H4 (cell line): ENCODE data around the gene FBXW4. TPM values are rescaled to one million over a fixed set of nuclear protein-coding genes. Genes with fewer than 3 reads are reported as not detected.
"Not testable (repeated sequence)": the region's sequence is repeated elsewhere in the genome, so short reads cannot be mapped to it uniquely, and the experiment has no call there.

ENCODE experiments used
- DNase-seq: peaks from one replicate; pipeline ENCODE4 v3.0.0-alpha.2; 2015; ENCODE audit warnings: low spot score
- total RNA-seq: library from RNA; depleted of rRNA; stranded (reverse); fragments of >200 nt; shearing (Covaris generic); gene quantifications from 2 replicates; pipeline ENCODE4 v1.2.3, GENCODE V29; 2014

The FBXW4 gene
- total RNA-seq, 1 experiment from 2014 or later = 7.7 TPM

- DNase-seq = no peak
These were observed 41.4 kb downstream of the FBXW4 start for GRCh38 chr10:101653536-101653935.

DNA sequence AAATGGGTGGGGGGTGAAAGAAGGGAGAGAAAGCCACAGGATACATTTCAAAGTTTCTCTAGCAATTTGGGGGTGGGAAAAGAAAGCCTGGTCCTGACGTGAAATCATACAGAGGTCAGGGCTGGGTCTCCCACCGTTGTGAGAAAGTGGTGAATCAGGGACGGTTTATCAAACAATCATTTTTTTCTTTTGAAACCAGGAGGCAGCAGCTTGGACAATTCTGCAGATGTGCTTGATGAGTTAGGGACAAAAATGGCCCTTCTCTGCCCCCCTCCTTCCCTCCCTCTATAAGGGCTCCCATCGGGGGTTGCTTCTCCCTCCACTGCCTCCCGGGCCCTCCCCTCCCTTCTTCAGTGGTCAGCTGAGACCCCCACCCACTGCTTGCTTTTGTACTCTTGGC, 43.6 kb downstream of the FBXW4 start:
- DNase-seq = no peak

DNA sequence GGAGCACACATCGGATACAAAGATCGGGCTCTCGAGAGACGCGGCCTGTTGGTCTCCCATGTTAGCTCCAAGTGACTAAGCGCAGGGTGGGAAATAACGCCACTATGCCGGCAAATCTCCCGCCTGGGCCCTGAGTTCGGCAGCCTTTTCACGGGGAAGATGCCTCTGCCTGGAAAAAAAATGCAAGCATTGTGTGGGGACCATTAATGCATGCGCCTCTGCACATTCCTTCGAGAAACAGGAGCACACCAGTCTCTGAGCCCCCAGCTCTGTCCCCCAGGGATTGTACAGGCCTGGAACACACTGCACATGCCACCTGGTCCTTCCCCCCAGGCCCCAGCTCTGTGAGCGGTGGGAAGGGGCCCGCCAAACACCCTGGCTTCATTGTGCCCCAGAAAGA, 44.1 kb downstream of the FBXW4 start:
- DNase-seq = no peak

- DNase-seq = no peak
These were observed 45.4 kb downstream of the FBXW4 start for GRCh38 chr10:101649525-101650085.

- DNase-seq = no peak
These were observed 47.7 kb downstream of the FBXW4 start for GRCh38 chr10:101647255-101647654.

- DNase-seq = no peak
These were observed 48.6 kb downstream of the FBXW4 start for GRCh38 chr10:101646364-101646763.

DNA sequence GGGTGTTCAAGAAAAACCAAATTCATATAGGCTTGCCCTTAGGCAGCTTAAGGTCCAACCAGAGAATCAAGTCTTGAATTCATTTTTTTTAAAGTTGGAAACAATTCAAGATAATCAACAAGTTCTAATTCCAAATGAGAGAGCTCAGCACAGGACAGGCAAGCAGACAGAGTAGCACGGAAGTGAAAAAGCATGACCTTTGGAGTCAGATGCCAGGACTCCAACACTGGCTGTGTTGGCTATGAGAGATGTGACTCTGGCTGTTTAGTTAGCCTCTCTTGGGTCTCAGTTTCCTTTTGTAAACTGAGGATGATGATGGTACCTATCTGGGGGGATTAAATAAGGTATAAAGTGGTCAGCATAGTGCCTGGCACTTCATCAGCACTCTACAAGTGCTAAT, 49.3 kb downstream of the FBXW4 start:
- DNase-seq = no peak

DNA sequence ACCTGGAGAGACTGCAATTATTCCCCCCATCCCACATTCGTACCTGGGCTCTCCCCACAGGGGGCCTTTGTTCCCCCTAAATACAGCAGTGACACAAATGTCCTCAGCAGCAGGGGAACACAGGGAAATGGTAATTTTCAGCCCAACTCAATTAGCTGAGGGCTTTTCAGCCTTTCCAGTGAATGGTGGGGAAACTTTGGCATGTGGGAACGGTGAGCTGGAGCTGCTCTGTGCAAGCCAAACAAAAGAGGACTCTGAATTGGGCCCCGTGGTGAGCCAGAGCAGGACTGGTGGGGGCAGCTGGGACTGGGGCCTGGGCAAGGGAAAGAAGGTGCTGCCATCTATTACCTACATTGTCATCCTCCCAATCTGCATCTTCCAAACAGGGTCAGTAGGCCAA, 51.0 kb downstream of the FBXW4 start:
- DNase-seq = no peak

DNA sequence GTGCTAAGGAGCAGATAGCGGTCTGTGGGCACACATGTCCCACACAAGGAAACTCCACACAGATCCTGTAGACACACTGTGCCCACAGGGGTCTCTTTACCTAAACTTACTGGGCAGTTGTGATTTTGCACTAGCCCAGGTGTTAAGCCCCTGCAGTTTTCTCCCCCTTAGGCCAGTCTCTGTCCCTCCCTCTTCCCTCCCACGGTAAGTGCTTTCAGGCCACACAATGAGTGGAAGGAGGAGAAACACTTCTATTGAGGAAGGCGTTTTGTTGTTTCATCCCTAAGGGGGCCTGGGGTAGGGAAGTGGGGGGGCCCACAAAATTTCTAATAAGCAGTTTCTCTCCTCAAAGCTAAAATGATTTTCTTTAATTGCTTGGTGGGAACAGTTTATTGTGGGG, 51.4 kb downstream of the FBXW4 start:
- no peak for DNase-seq

DNA sequence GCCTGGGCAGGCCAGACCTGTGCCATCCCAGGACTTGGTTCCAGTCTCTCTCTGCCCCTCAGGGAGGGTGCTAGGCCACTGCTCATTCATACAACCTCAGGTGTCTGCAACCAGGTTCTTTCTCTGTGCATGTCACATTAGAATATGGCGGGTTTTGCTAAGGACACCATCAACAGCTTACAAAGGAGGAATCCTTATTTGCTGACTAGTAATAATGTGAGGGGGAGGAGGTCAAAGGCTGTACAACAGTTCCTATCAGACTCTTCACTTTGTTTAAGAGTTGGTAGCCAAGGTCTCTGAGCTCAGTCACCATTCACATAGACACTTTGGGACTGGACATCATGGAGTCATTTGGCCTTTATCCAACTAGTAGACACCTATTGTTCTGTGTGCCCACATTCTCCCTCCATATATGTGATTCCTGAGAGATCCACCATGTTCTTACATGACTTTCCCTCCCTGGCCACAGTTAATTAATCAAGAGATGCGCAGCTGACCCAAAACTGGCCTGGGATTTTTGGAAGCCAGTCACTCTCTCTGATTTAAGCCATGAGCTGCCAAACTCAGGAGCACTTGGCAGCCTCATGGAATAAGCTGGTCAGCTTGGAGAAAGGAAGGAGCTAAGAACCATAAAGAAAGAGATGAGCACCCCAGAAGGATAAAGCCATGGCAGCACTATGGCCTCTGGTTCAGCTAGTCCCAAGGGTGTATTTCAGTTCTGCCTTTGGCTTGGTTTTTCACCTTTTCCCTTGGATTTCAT, 55.6 kb downstream of the FBXW4 start:
- no peak for DNase-seq

GRCh38 chr10:101633510-101633909, 61.5 kb downstream of the FBXW4 start:
- not testable (repeated sequence) for DNase-seq

- no peak for DNase-seq
These were observed 63.0 kb downstream of the FBXW4 start for GRCh38 chr10:101631821-101632475.

GRCh38 chr10:101630633-101630920, 64.4 kb downstream of the FBXW4 start:
- no peak for DNase-seq

DNA sequence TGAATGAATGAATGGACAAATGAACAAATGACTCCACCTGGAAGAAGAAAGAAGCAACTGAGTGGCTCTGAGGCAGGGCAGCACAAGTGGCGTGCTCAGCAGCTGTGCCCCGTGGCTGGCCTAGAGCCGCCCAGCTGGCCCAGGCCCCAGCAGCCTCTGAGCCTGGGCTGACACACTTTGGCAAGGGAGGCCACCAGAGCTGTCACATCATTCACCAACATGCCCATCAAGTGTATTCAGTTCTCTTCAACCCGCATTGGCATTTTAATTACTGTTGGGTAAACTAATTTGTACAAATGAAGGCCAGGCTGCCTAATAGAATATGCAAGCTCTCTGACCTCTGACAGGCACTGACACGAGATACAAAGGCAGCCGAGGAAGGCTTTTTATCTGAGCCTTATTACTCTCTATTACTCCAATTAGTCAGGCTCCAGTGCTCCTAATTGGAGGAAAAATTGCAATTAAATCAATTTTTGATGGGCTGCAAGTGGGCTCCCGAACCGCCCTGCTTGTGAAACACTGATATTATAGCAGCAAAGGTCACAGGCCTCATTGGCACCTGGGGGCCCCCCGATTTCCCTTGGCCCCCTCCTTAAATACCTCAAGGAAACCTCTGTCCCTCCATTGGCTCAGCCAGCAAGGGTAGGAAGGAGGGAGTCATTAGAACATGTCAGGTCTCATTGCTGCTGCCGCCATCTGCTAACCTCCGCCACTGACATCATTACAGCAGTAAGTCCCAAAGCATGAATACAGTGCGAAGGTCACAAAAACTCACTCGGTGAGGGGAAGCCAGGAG, 64.9 kb downstream of the FBXW4 start:
- no peak for DNase-seq

GRCh38 chr10:101625821-101626412, 69.1 kb downstream of the FBXW4 start:
- DNase-seq = no peak

DNA sequence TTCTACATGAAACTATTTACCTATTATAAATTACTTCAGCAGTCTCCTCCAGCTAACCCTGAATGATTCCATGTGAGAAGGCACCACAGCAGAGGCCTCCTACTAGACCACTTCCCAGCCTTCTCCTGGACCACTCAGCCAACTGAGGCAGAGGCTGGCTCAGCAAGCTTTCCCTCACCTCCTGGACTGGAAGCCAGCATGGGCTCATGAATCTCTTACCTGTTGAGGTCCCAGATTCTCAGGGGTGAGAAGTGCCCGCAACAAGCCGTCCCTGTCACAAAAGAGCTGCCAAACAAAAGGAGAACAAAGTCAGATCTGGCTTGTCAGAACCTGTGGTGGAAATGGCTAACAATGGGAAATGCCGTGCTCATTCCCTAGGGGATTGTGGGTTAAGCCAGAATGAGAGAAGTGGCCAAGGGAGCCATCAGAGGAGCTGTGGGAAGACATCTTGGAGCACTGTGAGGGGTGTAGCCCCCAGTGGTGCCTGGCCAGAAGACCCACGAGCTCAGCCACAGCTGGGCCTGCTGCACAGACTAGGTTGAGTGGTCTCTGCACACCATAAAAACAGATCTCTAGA, 70.4 kb downstream of the FBXW4 start:
- no peak for DNase-seq

DNA sequence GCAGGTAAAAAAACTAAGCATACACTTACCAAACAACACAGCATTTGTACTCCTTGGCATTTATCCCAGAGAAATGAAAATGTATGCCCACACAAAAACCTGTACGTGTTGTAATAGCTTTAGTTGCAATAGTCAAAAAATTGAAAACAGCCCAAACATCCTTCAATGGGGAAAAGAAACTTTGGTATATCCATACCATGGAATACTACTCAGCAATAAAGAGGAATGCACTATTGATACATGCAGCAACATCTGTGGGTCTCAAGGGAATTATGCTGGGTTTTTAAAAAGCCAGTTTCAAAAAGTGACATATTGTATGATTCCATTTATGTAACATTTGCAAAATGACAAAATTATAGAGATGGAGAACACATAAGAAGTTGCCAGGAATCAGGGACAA, 71.4 kb downstream of the FBXW4 start:
- no peak for DNase-seq

- DNase-seq = no peak
These were observed 75.0 kb downstream of the FBXW4 start for GRCh38 chr10:101619983-101620382.

GRCh38 chr10:101618871-101619270, 76.1 kb downstream of the FBXW4 start:
- no peak for DNase-seq

- DNase-seq = no peak
These were observed 77.0 kb downstream of the FBXW4 start for GRCh38 chr10:101617824-101618568.
